GM18867 (cell line): Measurements from ENCODE around the gene CEMP1.
A peak's percentile ranks its signal among the peaks of the same experiment; 100 is the strongest.
"Not testable (repeated sequence)": the region's sequence is repeated elsewhere in the genome, so short reads cannot be mapped to it uniquely, and the experiment has no call there.

Experiments
- ATAC-seq: cut with Tn5 transposase; IDR thresholded peaks from one replicate; pipeline ENCODE4 v1.9.1; 2021; ENCODE audit warnings: mild to moderate bottlenecking, moderate library complexity; ENCODE audit not compliant: unreplicated experiment

Gene CEMP1, protein sequence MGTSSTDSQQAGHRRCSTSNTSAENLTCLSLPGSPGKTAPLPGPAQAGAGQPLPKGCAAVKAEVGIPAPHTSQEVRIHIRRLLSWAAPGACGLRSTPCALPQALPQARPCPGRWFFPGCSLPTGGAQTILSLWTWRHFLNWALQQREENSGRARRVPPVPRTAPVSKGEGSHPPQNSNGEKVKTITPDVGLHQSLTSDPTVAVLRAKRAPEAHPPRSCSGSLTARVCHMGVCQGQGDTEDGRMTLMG

DNA sequence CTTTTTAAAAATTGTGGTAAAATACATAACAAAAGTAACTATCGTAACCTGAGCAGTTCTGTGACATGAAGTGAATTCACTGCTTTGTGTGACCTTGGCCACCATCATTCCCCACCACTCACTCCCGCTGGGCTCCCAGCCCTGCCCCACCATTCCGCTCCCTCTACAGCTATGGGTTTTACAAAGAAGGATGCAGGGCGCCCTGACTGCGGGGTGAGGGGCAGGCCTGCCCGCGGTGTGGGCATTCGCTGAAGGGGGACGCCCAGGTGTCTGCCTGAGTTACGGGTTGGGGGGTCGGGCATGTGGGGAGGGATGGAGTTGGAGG, at the start of gene CEMP1:
Gene CEMP1, minus strand, starts transcription at position 38 of the 325 bp plus-strand sequence. CDS start 335 bp downstream, outside the sequence.
- ATAC-seq = peak; percentile 1

DNA sequence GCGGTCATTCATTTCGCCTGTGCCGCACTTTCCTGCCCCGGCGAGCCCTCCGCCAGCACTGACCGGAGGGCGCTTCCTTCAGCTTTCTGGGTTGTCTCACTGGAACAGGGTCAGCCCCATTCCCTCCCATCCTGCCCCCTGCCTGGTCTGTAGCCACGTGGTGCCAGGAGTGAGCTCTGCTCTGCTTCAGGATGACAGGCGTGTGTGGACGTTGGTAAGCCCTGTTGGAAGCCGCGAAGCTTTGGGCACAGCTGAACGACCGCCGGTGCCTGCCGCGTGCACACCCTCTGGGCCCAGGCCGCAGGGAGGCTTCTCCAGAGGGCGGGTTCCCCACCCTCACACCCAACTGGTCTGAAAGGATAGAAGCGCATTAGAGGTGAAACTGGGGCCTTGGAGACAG, 49.6 kb upstream of the CEMP1 start:
- not testable (repeated sequence) for ATAC-seq

DNA sequence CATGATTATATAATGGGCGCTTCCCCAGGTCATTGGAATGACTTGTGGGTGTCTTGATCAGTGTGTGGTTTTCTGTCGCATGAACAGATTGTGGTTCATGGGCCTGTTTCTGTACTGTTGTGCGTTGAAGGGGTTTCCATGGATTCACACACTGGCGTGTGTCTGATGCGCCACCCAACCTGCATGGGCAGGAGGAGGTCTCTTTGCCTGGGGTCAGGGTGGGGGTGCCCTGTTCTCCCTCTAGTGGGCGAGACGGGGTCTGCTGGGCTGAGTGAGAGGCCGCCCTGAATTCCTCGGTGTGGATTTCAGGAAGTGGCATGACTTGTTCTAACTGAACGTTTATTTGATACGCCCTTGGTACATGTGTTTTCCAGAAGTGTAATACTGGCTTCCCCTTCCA, 48.9 kb upstream of the CEMP1 start:
- ATAC-seq = not testable (repeated sequence)

DNA sequence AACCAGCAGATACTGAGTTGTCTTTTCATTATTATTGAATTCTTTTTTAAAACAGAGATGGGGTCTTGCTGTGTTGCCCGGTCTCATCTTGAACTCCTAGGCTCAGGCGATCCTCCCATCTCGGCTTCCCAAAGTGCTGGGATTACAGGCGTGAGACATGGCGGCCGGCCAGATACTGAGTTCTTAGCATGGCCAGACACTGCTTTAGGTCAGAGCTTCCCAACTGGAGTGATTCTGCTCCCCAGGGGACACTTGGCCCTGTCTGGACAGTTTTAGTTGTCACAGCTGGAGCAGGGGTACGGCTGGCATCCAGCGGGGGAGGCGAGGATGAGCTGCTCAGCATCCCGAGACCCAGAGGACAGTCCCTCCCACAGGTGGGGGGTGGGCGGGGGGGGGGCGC, 47.7 kb upstream of the CEMP1 start:
- not testable (repeated sequence) for ATAC-seq

DNA sequence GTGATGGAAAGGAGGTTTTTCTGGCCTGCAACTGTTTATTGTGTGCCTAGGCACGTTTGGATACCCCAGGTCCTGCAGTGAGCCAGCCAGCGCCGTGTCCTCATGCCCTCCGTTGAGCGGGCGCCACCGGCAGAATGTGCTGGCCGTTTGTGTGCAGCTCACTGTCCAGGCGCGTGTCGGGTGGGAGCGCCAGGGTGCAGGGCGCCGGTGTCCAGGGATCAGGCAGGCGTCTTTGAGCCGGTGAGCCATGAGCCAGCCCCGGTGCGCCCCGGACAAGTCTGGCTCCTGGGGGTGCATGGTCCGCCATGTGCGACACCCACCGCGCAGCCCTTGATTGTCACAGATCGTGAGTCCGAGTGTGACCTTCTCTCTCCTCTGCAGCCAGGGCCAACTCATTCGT, 45.8 kb upstream of the CEMP1 start:
- not testable (repeated sequence) for ATAC-seq

DNA sequence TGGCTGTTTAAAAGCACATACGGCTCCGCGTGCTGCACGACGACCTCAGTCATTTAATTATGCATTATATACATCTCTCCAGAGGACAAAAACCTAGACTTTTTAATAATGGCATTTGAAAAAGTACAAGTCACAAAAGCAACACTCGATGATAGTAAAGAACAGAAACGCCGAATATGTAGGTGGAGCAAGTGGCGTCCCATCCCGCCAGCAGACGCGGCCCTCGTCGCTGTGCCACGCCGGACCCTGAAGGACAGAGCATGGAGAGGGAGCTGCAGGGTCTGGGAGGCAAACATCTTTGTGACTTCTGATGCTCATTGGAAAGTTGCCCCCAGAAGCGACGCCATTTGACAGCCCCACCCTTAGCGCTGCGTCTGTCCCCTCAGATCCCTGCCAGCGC, 44.6 kb upstream of the CEMP1 start:
- not testable (repeated sequence) for ATAC-seq

DNA sequence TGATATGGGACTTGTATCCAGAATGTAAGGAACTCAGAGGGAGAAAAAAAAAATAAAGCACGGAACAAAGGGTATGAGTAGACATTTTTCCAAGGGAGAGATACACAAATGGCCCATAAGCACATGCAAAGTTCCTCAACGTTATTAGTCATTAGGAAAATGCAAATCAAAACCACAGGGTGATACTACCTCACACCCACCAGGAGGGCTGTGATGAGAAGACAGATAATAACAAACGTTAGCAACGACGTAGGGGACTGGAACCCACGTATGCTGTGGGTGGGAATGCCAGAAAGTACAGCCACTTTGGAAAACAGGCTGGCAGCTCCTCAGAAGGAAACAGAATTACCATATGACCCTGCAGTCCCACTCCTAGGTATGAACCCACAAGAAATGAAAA, 41.5 kb upstream of the CEMP1 start:
- not testable (repeated sequence) for ATAC-seq

DNA sequence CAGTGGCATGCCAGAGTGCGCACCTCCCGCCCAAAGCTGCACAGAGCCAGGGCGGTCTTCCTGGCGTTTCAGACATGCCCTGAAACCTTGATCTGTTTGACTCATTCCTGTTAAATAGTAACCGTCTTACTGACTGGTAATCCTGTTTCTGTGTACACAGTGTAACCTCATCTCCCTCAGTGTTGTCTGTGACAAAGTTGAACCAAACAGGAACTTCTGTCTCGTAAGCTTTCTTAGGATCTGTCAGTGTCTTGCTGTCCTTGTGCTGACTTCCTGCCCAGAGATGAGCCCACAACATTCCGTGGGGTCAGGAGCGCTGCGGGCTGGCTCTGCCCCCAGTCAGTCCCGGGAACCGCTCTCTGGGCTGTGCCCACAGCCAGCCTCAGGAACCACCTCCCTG, 37.4 kb upstream of the CEMP1 start:
- not testable (repeated sequence) for ATAC-seq

DNA sequence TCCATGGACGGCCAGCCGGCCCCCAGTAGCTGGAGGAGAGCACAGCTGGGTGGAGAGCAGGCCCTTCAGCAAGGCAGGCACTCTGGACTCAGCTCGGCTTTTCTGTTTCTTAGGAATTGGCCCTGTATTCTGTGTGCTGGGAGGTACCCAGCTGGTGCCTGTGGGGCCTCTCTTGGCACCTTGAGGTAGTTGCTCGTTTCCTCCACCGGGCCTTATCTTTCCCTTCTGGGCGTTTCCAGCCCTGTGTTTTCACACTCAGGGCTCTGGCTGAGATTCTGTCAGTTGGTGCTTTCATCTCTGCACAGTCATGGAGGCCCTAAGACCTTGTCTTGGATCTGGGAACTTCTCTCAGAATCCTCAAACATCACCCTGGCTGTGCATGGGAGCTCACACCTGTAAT, 36.3 kb upstream of the CEMP1 start:
- not testable (repeated sequence) for ATAC-seq

DNA sequence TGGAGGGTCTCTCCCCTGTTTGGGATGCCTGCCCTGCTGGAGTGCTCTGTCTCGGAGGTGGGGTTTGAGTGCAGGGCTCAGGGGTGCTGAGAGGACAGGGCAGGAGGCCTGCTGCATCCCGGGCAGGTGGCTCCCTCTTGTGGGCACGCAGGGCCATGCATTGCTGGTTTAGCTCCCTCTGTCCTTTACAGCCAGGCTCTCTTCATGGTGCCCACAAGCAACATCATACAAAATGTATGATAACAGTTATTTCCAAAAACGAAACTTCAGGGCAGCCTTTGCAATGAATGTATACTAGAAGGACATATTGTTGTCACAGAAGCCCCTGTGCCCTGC, 29.6 kb upstream of the CEMP1 start:
- ATAC-seq = peak; percentile 40

DNA sequence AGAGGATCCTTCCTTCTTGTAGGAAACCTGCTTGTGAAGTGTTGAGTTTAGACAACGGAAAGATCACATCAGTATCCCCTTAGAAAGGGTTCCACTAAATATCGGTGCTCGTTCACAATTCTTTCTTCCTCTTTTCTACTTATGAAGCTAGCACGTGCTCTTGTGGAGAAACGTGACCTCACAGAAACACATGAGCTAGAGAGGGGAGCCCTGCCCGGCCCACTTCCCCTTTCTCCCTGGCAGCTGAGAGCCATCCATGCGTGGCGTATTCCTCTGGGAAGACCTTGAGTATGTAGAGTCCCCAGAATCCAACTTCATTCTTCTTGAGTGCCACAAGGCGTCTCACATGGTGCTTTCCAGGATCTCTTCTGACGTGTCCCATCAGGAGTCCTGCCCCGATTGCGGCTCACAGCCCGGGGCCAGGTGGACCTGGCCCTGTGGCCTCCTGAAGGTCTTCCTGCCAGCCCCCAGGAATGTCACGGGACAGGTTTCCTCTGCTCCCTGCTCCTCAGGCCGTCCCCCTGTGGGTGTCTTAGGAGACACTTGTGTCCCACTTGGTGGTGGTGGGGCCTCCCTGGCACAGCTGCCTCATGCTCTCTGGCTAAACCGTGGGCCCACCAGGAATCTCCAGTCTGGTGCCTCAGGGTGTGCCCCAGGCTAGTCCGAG, 29.1 kb upstream of the CEMP1 start:
- ATAC-seq = peak; percentile 52

DNA sequence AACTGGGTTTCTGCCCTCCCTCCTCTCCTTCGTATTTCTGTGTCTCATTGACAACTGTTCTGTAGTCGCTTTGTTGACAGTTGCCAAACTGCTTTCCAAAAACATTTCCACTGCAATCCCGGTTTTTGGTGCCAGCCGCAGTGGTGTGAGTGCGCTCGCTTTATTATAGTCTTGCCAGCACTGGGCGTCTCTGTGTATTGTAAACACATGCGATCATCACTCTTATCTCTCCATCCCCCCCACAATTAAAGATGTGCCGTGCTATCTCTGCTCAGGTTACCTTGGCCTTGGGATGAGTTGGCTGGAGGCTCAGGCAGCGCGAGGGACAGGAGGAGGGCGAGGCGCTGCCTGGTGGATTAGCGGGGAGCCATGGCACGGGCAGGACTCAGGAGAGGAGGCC, 25.9 kb upstream of the CEMP1 start:
- not testable (repeated sequence) for ATAC-seq

DNA sequence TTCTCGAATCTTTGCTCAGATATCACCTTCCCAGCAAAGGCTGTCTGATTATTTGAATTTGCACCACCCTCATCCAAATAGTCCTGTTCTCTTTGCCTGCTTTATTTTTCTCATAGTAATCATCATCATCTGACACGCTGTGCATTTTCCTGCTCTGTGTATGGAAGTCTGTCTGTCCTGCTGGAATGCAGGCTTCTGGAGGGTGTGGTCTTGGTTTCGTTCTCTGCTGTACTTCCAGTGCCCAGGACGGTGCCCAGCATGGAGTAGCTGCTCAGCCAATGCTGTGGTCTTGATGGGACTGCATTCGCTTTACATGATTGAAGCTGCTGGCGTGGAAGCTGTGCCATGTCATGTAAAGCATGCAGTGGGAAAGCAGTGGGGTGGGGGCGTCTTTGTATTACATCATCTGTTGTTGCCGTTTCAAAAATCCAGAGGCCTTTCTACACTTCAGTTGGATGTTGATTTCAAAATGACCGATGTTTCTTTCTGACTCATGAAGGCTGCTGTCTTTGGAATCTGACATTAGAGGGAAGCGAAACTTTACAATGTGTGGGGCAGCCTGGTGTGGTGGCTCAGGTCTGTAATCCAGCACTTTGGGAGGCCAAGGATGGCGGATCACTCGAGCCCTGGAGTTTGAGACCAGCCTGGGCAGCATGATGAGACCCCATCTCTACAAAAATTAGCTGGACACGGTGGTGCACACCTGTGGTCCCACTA, 23.7 kb upstream of the CEMP1 start:
- ATAC-seq = not testable (repeated sequence)

DNA sequence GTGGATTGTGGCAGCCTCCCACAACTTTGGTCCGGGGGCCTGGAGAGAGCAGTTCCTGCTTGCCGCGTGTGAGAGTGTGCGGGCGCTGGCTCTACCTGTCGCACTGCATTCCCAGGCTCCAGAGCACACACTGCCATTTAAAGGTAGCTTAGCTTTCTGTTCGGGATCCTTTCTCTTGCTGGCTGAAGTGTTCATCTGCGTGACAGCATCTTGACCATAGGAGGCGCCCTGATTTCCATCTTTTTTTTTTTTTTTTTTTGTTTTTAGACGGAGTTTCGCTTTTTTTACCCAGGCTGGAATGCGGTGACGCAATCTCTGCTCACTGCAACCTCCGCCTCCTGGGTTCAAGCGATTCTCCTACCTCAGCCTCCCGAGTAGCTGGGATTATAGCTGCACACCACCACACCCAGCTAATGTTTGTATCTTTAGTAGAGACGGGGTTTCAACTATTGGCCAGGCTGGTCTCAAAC, 20.2 kb upstream of the CEMP1 start:
- not testable (repeated sequence) for ATAC-seq

DNA sequence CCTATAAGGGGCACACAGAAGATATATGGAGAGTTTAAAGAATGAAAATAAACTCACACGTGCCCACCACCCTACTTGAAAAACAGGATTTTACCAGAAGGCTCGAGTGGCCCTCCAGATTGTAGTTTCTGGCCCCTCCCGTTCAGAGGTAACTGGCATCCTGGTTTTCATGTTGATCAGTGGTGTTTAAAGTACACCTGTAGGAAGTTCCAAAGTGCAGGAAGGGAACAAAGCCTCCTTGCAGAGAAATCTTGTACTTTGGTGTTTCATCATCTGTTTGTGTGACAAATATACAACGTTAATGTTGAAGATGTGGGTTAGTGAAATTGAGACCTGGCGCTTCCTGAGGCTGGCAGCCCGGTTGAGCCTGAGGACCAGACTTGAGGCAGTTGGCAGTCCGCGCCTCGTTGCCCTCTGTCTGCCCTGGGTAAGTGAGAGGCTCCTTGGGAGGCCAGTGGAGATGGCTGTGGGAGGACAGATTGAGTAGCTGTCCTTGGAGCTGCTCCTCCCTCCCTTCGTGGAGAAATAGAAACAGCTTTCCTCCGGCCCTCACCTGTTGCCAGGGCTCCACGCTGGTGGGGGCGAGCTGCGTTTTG, 19.2 kb upstream of the CEMP1 start:
- not testable (repeated sequence) for ATAC-seq

DNA sequence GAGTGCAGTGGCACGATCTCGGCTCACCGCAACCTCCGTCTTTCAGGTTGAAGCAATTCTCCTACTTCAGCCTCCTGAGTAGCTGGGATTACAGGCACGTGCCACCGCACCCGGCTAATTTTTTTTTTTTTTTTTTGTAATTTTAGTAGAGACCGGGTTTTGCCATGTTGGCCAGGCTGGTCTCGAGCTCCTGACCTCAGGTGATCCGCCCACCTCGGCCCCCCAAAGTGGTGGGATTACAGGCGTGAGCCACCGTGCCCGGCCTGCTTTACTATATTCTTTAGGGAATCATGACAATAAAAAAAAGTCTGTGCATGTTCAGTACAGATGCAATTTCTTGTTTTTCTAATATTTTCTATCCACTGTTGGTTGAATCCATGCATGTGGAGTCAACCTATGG, 12.6 kb upstream of the CEMP1 start:
- not testable (repeated sequence) for ATAC-seq

DNA sequence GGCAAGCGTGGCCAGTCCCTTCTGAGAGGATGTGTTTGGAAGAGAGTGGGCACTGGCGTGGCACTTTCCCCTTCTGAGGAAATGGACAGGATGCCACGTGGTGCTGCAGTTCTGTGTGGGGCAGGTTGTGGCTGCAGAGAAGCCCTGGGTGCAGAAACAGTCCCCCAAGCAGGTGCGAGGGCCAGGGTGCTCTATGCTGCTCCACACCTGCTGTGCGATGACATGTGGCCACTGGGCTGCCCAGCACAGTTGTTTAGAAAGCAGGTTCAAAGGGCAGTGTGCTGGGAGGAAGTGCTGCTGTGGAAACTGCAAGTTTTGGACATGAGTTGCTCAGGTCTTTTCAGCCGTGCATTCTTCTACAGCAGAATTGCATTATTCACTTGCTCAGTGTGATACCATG, 10.2 kb upstream of the CEMP1 start:
- not testable (repeated sequence) for ATAC-seq

DNA sequence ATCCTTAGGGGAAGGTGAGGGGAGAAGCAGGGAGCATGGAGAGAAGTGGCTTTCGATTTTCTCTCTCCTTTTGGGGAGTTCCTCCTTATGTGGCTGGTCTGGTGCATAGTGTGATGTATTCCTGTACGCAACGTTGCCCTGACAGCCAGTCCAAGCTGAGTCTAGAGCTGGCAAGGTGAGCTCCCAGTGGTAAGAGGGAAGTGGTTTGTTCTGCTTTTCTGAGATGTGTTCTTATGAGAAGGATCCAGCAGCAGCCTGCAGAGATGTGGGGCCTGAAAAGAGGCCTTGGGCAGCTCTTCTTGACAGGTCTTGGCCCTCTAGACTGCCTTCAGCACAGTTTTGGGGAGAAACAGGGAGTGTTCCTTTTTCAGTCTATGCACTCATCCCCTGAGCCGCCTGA, 9.7 kb upstream of the CEMP1 start:
- not testable (repeated sequence) for ATAC-seq

DNA sequence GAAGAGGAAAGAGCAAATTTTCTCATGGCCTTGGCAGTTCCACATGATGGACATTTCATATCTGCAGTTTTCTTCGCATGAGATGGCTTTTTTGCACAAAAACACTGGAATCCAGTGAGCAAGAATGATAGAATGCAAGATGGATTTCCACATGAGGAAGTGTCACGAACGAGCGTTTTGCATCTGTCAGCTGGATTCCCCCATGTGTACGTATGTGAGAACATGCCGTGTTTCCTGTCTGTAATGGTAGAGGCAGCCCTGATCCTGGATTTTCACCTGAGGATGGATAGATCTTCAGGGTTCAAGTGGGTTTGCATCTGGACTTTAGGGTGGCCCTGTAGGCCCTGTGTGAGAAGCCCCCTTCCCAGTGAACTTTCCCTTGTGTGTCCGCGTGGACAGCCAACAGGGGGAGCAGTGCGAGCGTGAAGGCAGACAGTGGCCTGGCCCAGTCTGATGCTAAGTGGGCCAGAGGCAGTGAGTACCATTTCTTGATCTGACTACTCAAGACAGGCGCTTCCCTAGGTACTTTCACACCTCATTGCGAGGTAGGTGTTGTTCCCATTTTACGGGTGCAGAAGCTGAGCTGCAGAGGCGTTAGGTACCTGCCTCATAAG, 8.7 kb upstream of the CEMP1 start:
- ATAC-seq = not testable (repeated sequence)

DNA sequence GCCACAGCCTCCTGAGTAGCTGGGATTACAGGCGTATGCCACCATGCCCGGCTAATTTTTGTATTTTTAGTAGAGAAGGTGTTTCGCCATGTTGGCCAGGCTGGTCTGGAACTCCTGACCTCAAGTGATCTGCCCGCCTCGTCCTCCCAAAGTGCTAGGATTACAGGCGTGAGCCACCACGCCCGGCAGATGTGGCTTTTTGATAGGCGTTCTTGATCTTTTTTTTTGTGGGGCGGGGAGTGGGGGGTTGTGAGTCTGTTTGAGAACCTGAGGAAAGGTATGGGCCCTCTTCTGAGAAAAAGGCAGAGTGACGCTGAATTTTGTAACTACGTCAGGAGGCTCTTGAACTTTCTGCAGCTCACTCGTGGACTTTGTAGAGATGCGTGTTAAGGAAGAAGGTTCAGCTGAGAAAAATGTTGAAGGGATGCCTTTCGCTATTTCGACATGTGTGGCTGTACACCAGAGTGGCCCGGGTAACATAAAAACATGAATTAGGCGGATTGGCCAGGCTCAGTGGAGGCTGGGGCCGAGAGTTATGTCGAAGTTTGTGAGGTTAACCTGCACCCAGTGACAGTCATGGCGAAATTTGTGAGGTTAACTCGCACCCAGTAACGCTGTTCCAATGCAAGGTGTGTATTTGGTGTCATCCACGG, 8.1 kb upstream of the CEMP1 start:
- ATAC-seq = not testable (repeated sequence)
